Activated CD4-positive, alpha-beta T cell treated with anti-CD3 and anti-CD28 coated beads for 48 hours (primary cell): ENCODE measurements around the gene TRIM54.

Experiments
- DNase-seq: peaks from one replicate; pipeline ENCODE4 v3.0.0-alpha.2; 2020

TRIM54 gene, protein sequence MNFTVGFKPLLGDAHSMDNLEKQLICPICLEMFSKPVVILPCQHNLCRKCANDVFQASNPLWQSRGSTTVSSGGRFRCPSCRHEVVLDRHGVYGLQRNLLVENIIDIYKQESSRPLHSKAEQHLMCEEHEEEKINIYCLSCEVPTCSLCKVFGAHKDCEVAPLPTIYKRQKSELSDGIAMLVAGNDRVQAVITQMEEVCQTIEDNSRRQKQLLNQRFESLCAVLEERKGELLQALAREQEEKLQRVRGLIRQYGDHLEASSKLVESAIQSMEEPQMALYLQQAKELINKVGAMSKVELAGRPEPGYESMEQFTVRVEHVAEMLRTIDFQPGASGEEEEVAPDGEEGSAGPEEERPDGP

DNA sequence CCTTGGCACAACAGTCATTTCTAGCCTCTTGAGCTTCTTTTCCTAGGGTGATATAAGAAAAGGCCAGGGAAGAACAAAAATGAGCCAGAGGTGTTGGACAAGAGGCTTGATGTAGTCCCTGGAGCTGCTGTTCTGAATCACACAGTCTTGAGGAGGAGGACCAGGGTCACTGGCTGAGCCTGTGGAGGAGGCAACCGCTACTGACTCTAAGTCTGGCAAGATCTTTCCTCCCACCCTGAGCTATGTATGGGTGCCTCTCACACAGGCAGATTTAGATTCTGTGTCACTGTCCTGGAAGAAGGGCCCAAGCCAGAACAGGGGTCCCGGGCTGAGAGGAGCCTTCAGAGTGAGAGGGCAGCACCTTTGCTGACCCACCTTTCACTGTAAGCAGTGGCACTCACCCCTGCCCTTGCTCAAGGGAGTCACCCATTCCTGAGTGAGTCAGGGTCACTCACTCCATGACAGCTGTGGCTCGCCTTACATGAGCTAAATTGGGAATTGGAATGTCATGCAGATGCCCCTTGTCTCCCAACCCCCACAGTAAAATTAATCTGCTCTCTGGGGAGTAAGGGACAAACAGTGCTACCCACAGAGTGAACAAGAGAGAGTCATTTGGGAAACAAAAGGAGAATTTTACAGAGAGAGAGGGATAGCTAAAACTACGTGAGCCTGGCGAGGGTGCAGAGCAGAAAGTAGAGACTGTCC is at the start of gene TRIM54:
TRIM54 (plus strand) TSS at position 575 of the 705 bp plus-strand sequence. CDS start 303 bp downstream, outside the sequence.
- no peak for DNase-seq

DNA sequence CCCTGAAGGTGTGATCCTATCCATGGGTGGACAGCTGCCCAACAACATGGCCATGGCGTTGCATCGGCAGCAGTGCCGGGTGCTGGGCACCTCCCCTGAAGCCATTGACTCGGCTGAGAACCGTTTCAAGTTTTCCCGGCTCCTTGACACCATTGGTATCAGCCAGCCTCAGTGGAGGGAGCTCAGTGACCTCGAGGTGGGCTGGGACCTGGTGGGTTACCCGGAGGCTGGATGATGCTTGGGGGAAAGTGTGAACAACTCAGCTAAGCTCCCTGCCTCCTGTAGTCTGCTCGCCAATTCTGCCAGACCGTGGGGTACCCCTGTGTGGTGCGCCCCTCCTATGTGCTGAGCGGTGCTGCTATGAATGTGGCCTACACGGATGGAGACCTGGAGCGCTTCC is 48.9 kb upstream of the TRIM54 start:
- no peak for DNase-seq

DNA sequence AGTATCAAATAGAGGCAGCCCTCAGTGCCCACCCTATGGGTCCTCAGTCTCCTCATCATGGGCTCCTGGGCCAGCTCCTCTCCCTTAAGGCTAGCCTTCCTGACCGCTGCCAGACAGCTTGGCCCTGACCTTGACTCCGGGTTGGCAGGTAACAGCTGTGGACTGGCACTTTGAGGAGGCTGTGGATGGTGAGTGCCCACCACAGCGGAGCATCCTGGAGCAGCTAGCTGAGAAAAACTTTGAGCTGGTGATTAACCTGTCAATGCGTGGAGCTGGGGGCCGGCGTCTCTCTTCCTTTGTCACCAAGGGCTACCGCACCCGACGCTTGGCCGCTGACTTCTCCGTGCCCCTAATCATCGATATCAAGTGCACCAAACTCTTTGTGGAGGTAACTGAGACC is 46.1 kb upstream of the TRIM54 start:
- no peak for DNase-seq

DNA sequence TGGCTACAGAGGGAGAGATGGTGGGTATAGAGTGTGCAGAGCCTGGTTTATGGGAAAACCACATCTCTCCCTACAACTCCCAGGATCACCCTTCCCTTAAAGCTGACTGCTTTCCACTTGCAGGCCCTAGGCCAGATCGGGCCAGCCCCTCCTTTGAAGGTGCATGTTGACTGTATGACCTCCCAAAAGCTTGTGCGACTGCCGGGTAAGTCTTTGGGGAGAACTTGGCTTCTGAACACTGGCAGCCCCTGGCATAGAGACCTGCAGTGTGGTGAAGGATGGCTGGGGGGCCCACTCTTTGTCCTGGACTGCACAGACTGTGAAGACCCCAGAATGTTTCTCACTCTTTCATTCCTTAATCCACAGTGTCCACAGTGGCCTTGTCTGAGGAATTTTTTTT is 45.6 kb upstream of the TRIM54 start:
- DNase-seq, result no peak

DNA sequence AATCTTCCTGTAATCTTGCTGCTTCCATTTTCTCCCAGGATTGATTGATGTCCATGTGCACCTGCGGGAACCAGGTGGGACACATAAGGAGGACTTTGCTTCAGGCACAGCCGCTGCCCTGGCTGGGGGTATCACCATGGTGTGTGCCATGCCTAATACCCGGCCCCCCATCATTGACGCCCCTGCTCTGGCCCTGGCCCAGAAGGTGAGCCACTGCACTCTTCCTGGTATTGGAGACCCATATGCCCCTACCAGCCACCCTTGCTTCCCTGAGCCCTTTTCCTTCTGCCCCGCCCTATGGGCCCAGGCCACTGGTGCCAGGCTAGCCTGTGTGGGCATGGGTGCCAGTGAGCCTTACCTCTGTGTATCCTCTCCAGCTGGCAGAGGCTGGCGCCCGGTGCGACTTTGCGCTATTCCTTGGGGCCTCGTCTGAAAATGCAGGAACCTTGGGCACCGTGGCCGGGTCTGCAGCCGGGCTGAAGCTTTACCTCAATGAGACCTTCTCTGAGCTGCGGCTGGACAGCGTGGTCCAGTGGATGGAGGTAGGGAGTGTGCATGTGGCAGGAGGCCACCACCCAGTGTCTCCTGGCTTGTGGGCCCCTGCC is 44.8 kb upstream of the TRIM54 start:
- DNase-seq, result no peak

DNA sequence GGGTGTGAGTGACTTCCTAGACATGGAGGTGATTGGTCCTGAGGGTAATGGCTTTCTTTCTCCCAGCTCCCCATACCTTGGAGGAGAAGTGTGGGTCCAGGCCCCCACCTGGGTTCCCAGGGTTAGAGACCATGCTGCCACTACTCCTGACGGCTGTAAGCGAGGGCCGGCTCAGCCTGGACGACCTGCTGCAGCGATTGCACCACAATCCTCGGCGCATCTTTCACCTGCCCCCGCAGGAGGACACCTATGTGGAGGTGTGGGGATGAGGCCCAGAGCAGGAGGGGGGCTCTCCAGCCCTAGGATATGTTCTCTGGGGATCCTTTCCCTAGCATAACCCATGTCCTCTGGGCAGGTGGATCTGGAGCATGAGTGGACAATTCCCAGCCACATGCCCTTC is 43.3 kb upstream of the TRIM54 start:
- DNase-seq, result no peak

DNA sequence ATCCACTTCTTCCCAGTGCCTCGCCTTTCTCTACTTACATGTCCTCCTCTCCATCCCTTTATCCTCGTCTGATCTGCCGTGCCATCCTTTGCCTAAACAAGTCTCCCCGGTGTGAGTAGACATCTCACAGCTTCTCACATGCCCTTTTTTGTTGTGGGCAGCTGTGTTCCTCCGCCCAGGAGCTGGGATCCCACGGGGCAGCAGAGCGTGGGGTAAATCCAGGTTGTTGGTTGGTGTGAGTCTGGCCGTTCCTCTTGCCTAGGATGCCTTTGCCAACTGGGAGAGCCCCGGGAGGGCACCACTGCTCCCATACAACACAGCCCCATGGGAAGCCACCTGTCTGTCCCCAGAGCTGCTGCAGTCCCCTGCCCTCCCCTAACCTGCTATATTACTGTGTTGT is 41.8 kb upstream of the TRIM54 start:
- DNase-seq, result no peak

DNA sequence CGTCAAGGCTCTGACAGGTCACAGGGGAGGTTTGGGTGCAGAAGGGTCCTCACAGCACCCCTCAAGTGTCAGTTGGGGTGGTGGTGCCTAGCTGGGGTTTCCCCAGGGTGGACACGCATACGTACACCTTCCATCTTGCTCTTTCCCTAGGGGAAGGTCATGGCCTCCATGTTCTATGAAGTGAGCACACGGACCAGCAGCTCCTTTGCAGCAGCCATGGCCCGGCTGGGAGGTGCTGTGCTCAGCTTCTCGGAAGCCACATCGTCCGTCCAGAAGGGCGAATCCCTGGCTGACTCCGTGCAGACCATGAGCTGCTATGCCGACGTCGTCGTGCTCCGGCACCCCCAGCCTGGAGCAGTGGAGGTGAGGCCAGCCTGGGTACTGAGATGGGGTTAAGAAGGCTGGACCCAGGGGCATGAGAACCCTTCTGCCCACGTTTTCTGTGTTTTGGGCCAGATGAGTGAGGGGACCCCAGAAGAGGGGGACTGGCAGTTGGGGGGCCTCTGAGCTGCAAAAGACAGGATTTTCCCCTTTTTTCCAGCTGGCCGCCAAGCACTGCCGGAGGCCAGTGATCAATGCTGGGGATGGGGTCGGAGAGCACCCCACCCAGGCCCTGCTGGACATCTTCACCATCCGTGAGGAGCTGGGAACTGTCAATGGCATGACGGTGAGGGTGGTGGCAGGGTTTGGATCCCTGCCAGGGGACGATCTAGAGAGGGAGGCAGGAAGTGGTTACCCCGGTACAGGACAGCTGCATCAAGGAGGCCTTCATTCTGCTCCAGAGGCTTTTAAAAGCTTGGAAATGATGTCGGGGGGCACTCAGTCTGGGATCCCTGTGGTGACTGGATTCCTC is 40.2 kb upstream of the TRIM54 start:
- no peak for DNase-seq

DNA sequence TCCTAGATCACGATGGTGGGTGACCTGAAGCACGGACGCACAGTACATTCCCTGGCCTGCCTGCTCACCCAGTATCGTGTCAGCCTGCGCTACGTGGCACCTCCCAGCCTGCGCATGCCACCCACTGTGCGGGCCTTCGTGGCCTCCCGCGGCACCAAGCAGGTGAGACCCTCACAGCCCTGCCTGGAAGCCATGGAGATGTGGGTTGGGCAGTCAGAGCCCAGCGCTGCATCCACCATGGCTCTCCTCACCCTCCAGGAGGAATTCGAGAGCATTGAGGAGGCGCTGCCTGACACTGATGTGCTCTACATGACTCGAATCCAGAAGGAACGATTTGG is 39.6 kb upstream of the TRIM54 start:
- DNase-seq, result no peak

DNA sequence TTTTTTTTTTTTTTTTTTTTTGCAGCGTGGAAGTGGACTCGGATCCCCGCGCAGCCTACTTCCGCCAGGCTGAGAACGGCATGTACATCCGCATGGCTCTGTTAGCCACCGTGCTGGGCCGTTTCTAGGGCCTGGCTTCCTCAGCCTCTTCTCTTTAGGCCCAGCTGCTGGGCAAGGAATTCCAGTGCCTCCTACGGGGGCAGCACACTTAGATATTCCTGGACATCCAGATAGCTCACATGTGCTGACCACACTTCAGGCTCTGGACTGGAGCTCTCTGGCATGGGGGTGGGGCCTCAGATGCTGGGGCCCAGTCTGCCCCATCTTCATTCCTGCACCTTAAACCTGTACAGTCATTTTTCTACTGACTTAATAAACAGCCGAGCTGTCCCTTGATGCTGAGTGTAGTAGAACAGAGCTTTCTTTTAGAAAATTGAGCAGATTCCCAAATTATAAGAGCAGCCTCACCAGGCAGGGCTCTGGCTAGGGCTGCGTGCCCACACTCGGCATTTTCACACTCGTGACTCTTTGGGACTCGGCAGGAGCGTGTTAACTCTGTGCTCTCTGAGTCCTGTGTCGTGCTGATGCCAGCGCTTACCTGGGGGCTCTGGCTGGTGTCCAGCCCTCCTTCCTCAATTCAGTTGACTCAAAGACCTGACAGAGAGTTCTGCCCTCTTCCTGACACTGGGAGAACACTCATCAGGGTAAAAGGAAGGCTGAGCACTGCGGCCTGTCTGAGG is 38.7 kb upstream of the TRIM54 start:
- DNase-seq, result no peak

DNA sequence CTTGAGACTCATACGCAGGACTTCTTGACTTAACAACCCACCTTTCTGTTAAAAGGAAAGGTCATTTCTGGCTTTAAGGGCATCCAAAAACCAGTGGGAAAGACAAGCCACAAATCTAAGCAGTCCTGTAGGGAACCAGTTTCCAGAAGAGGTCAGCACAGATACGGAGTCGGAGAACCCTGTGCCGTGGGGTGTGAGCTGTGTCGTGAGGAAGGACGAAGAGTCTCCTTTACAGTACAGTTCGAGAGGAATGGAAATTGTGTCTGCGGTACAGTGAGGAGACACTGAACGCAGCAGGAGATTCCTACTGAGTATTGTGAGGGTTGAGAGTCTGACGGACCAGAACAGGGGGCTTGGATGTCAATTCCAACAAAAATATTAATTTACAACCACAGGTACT is 37.1 kb upstream of the TRIM54 start:
- no peak for DNase-seq

DNA sequence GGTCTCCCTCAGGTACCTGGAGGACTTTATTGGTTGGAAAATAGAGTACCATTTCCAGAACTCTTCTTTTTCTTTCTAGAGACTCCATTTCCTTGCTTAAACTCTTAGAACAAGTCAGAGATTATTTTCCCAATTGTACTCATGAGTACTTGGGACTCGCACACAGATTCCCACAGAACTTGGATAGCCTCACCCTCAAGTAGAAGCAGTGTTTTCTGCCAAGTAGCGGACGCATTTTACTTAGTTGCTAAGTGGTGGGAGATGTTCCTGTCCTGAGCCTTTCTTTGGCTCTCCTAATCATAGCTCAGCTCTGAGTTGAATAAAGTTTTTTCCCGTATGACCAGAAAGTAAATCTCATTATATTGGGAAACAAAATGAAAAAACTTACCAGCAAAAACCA is 36.6 kb upstream of the TRIM54 start:
- DNase-seq, result no peak

DNA sequence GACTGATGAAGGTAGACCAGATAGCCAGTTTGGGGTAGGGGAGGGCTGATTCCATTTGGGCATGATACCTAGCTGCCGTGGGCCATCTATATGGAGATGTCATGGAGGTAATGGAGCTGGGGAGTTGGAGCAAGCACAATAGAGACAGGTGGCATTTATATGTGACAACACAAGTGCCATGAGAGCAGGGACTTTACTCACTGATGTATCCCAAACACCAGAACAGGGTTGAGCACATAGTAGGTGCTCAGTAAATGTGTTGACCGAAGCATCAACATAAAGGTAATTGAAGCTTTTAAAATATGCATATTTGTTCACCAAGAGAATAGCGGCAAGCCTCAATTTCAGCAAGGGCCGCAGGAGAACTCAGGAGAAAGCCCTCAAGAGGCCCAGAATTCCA is 34.3 kb upstream of the TRIM54 start:
- DNase-seq, result no peak

DNA sequence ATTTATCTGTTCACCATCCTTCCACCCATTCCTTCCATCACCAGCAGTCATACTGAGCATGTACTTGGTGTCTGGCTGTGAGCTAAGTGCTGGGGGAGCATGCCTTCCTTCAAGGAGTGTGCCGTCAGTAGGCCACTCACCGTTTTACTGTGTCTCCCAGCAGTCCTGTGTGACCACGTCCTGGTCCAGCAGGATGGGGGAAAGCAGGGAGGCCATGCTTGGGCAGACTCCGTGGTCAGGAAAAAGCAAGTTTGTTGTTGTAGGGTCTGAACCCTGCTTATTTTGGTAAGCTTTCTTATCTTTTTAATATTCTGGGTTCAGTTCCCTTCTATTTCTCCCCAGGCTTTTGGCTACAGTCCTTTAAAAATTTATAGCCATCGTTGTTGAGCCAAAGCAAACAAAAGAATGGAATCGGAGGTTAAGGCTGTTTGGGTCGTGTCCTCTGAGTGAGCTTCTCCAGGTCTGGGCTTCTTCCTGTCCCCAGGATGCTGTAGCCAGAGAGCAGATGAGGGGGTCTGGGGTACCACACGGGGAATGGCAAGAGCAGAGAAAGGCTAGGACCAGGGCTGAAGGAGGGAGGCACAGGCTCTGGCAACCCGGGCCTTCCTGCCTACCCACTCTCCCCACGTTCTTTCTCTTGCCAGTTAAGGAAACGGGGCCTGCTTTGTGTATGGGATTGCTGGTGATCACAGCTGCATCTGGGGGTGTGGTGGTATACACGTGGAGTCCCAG is 32.9 kb upstream of the TRIM54 start:
- DNase-seq, result no peak

DNA sequence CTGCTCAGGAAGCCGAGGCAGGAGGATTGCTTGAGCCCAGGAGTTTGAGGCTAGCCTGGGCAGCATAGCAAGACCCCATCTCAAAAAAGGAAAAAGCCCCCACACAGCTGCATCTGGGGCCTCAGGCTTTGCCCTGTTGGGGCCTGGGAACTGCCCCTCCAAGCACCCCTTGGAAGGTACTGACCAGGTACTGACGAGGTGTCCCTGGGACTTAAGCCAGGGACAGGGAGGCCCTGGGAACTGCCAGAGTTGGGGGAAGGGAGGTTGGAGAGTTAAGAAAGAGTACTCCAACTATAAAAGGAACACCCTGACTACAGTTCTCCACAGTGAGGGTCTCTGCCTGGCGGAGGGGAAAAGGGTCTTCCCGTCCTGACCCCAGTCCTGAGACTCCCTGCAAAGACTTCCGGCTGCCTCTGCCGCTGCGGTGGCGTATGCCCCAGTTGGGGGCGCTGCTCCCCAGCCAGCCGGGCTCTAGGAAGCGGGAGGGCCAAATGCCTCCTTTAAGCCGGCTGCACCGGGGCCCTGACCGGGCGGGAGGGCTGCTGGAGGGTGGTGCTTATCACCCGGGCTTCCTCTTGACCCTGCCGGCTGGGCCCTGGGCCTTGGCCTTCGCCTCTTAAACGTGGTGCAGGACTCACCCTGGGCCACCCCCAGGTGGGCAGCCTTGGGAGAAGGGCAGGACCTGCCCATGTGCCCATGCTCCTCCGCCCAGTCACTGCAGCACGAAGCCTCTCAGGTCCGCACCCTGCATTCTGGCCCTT is 32.2 kb upstream of the TRIM54 start:
- DNase-seq, result peak; percentile 76

DNA sequence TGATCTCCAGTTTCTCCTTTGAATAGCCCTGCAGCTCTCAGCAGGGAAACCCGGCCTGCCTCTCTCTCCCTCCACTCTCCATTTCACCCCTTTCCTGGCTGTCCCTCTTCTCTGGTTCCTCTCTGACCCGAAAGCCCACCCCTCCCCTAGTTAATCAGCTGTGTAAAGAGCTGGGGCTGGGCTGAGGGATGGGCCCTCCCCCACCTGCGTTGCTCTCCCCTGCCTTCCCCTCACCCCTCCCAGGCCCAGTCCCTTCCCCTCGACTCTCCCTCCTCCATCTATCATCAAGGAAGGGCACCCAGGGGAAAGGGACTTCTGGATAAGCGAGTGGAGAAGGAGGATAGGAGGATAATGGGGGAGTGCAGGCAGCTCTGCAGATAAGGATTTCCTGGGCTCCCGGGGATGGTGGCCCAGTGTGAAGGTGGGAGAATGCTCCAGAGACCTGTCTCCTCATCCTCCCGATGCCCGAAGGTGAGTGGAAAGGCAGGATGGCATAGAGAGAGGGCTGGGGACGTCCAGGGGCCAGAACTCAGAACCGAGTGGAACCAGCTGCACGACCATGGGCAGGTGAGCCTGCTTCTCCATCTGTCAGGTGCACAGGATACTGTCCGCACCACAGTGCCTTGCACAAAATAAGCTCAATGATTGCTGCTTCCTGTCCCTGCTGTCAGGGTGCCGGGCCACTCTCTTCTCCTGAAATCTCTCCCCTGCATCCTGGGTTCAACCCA is 31.4 kb upstream of the TRIM54 start:
- no peak for DNase-seq

DNA sequence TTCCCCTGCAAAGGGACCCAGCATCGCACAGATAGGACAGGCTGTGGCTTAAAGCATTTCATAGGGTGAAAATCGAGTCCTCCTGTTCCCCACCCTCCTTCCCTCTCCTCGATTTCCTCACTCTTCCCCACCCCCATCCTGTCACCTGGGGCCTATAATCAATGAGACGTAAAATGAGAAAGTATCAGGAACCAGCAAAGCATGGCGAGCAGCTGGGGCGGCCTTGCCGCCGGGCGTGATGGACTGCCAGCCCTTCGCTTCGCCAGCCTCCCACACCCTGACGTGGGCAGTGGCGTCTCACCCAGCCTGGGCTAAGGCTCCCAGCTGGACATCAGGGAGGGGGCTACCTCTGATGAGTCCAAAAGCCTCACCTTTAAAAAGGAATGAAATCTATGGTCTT is 30.5 kb upstream of the TRIM54 start:
- no peak for DNase-seq

DNA sequence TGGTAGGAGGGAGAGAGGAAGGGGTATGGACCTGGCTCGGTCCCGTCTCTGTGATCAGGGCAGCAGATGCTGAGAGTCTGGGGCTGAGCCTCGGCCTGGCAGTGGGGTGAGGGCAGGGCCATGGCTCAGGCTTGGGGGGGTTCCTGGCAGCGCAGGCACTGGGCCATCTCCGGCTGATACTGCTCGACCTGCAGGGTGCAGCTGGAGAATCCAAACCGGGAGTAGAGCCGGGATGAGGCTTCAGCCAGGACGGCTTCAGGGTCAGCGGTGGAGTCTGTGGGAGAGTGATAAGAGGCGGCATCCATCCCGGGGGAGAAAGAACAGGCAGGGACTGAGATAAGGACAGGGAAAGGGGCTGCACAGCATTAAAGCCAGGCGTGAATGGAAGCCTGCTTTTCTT is 27.0 kb upstream of the TRIM54 start:
- no peak for DNase-seq

DNA sequence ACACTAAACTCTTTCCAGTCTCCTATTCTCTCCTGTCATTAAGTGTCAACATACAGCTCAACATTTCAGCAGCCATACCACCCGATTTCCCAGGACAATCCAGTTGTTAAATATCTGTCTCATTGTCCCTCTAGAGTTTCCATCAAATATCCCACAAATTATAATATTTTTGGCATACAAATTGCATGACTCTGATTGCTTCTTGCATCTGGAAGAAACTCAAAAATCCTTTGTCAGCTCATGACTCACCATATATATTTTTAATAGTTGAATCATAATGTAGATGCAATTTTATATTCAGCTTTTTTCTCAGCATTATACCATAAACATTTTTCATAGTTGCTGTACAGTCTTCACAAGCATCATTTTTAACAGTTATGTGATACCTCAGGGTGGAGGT is 26.6 kb upstream of the TRIM54 start:
- no peak for DNase-seq

DNA sequence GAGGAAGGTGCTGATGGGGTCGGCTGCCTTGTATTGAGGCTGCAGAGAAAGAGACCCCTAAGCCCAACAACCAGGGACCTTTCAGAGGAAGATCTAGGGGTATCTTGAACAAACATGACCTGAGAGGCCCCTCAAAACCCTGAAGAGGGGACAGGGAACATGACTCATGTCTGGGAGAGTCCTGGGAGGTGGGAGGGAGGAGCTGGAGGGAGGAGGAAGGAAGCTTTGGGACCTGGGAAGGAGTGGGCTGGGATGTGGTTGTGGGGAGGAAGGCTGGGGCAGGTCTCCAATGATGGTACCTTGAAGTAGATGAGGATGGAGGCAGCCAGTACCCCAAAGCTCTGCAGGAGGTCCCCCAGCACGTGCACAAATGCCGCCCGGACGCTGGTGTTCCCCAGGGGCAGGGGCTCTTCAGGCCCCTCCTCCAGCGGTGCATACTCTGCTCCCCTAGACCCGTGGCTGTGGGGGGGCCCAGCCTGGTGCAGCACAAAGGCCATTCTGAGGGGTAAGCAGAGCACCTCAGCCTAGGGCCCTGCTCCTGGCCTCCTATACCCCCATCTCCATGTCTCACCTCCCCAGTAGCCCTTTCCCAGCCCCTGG is 25.3 kb upstream of the TRIM54 start:
- no peak for DNase-seq
